ENCODE measurements around the gene CUL5. TPM values are rescaled to one million over a fixed set of nuclear protein-coding genes. Genes with fewer than 3 reads are reported as not detected.

The CUL5 gene
- total and polyA plus RNA-seq, 2 experiments from 2014 or later, result 26.0 to 40.9 TPM

- Histone ChIP-seq H2AFZ (no peak overlapping the region), H3K4me3 (no peak overlapping the region), H3K4me1 (ENCODE audit: insufficient read depth) (no peaks in the 10 kb centered on the region), H4K20me1 (replicated peaks; ENCODE audit: insufficient read depth) (peaks cover 2% of the 10 kb centered on the region; the same call in 1 of the 2 replicates), H3K27me3 (ENCODE audit: insufficient read depth) (no peaks in the 10 kb centered on the region), H3K9me2 (ENCODE audit: insufficient read depth) (no peaks in the 10 kb centered on the region), H3F3A (replicated peaks; ENCODE audit: low read depth) (no peaks in the 10 kb centered on the region), H3K79me2 (replicated peaks; ENCODE audit: insufficient read depth) (no peaks in the 10 kb centered on the region), H3K4me2 (no peak overlapping the region), H3K36me3 (ENCODE audit: insufficient read depth) (no peaks in the 10 kb centered on the region), H3K27ac (ENCODE audit: low read depth) (no peak overlapping the region)
- peaks cover 19% of the 10 kb centered on the region; the same call in 2 of the 3 replicates for H3K36me3 Mint-ChIP-seq (ENCODE audit: low read depth)
- DNase-seq (ENCODE audit: low spot score), result no peak
- H3K27me3 Mint-ChIP-seq (ENCODE audit: insufficient read depth, low read depth, poor library complexity), result no peaks in the 10 kb centered on the region
- TF ChIP-seq CREB1 (CRISPR knock-in tag; IDR thresholded peaks at IDR 0.05; ENCODE audit: low read depth) (no peak), EZH2phosphoT487 (IDR thresholded peaks at IDR 0.05; ENCODE audit: unreplicated experiment) (no peak), CTCF (conservative IDR thresholded peaks at IDR 0.05; ENCODE audit: low read depth in 2 of 2) (no peak), ZNF462 (CRISPR knock-in tag; IDR thresholded peaks at IDR 0.05) (no peak), STAT1 (IDR thresholded peaks at IDR 0.05; ENCODE audit: unreplicated experiment) (no peak), POLR2AphosphoS5 (IDR thresholded peaks at IDR 0.05; ENCODE audit: low read depth) (no peak), REST (IDR thresholded peaks at IDR 0.05; ENCODE audit: unreplicated experiment) (no peak)
- no peak overlapping the region for H3K4me3 Mint-ChIP-seq
- ATAC-seq, result no peak
- no peaks in the 10 kb centered on the region for H3K4me1 Mint-ChIP-seq
- no peak overlapping the region for H3K27ac Mint-ChIP-seq
- no peaks in the 10 kb centered on the region for H3K9me3 Mint-ChIP-seq
Observed at GRCh38 chr11:108085672-108086071, 77.0 kb downstream of the CUL5 start.
